Gastrocnemius medialis (tissue), 4 donors: ENCODE measurements around the gene IL17RE.
"Not testable (repeated sequence)": the region's sequence is repeated elsewhere in the genome, so short reads cannot be mapped to it uniquely, and the experiment has no call there.

Source experiments
- POLR2A ChIP-seq, 2 donors: fragments of 450-650 bp; IDR thresholded peaks; one replicate each; pipeline ENCODE4 v1.6.1; 2017; ENCODE audit warnings: antibody characterized with exemption in 2 of 2, mild to moderate bottlenecking in 2 of 2, moderate library complexity in 2 of 2
- TF ChIP-seq, protein P1 (sequence below), 5 experiments: fragments of 450-650 bp in 3 of 5; fragments of 200-600 bp in 2 of 5; sonication (generic) in 2 of 5; IDR thresholded peaks in 4 of 5; conservative IDR thresholded peaks in 1 of 5; 1 replicate in 4 of 5; 2 replicates in 1 of 5; pipeline ENCODE4 v1.5.1; 2016 to 2019; ENCODE audit warnings: antibody characterized with exemption in 5 of 5, mild to moderate bottlenecking in 3 of 5, moderate library complexity in 3 of 5

DNA sequence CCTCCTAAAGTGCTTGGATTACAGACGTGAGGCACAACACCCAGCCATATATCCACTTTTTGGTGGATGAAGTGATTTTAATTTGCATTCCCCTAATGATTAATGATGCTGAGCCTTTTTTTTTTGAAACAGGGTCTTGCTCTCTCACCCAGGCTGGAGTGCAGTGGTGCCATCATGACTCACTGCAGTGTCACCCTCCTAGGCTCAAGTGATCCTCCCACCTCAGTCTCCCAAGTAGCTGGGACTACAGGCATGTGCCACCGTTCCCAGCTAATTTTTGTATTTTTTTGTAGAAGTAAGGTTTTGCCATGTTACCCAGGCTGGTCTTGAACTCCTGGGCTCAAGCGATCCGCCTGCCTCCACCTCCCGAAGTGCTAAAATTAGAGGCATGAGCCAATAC is 30.6 kb upstream of the IL17RE start:
- TF ChIP-seq POLR2A (IDR thresholded peaks at IDR 0.05): not testable (repeated sequence)
- TF ChIP-seq, protein P1, sequence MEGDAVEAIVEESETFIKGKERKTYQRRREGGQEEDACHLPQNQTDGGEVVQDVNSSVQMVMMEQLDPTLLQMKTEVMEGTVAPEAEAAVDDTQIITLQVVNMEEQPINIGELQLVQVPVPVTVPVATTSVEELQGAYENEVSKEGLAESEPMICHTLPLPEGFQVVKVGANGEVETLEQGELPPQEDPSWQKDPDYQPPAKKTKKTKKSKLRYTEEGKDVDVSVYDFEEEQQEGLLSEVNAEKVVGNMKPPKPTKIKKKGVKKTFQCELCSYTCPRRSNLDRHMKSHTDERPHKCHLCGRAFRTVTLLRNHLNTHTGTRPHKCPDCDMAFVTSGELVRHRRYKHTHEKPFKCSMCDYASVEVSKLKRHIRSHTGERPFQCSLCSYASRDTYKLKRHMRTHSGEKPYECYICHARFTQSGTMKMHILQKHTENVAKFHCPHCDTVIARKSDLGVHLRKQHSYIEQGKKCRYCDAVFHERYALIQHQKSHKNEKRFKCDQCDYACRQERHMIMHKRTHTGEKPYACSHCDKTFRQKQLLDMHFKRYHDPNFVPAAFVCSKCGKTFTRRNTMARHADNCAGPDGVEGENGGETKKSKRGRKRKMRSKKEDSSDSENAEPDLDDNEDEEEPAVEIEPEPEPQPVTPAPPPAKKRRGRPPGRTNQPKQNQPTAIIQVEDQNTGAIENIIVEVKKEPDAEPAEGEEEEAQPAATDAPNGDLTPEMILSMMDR (IDR thresholded peaks at IDR 0.05 in 4 of 5, conservative IDR thresholded peaks at IDR 0.05 in 1 of 5): not testable (repeated sequence)
